Stimulated activated CD4-positive, alpha-beta T cell treated with anti-CD3 and anti-CD28 coated beads, Interleukin-1b, Interleukin-23, amount 100 ng/mL, for 48 hours (primary cell): ENCODE results near the gene TBCD.
A peak's percentile ranks its signal among the peaks of the same experiment; 100 is the strongest.
"Not testable (repeated sequence)": the region's sequence is repeated elsewhere in the genome, so short reads cannot be mapped to it uniquely, and the experiment has no call there.

Experiments
- DNase-seq: peaks from one replicate; pipeline ENCODE4 v3.0.0-alpha.2; 2020

The TBCD gene

GRCh38 chr17:82959990-82960418 lies 208.1 kb downstream of the TBCD start:
- no peak for DNase-seq

- DNase-seq = no peak
Observed at GRCh38 chr17:82960419-82961271, 208.8 kb downstream of the TBCD start.

GRCh38 chr17:82961366-82962162 lies 209.7 kb downstream of the TBCD start:
- no peak for DNase-seq

- DNase-seq = no peak
Observed at GRCh38 chr17:82962163-82962720, 210.4 kb downstream of the TBCD start.

- DNase-seq = peak; percentile 31
Observed at GRCh38 chr17:82963104-82963950, 211.5 kb downstream of the TBCD start.

GRCh38 chr17:82964451-82964850 lies 212.6 kb downstream of the TBCD start:
- DNase-seq = not testable (repeated sequence)

GRCh38 chr17:82964851-82965341 lies 213.0 kb downstream of the TBCD start:
- no peak for DNase-seq

- no peak for DNase-seq
Observed at GRCh38 chr17:82965371-82965770, 213.5 kb downstream of the TBCD start.

GRCh38 chr17:82966415-82966814 lies 214.6 kb downstream of the TBCD start:
- DNase-seq = no peak

- no peak for DNase-seq
Observed at GRCh38 chr17:82967268-82968032, 215.6 kb downstream of the TBCD start.

GRCh38 chr17:82968033-82968841 lies 216.4 kb downstream of the TBCD start:
- not testable (repeated sequence) for DNase-seq

- no peak for DNase-seq
Observed at GRCh38 chr17:82970067-82970466, 218.2 kb downstream of the TBCD start.

- no peak for DNase-seq
Observed at GRCh38 chr17:82970818-82971590, 219.1 kb downstream of the TBCD start.

- DNase-seq = no peak
Observed at GRCh38 chr17:82972836-82973372, 221.0 kb downstream of the TBCD start.

- no peak for DNase-seq
Observed at GRCh38 chr17:82973456-82974135, 221.7 kb downstream of the TBCD start.

GRCh38 chr17:82974136-82974952 lies 222.5 kb downstream of the TBCD start:
- no peak for DNase-seq

GRCh38 chr17:82976982-82977488 lies 225.2 kb downstream of the TBCD start:
- DNase-seq = no peak

GRCh38 chr17:82977606-82978005 lies 225.7 kb downstream of the TBCD start:
- DNase-seq = no peak
